ENCODE results near the gene CEP83.

The CEP83 gene

GRCh38 chr12:94372461-94372860 is 87.2 kb downstream of the CEP83 start:
- H3K36me3 ChIP-seq (ENCODE audit: control insufficient read depth, low read depth, low read length), result no peaks in the 10 kb centered on the region
- H3K4me3 ChIP-seq (ENCODE audit: low read length), result no peak overlapping the region
- no peaks in the 10 kb centered on the region for H3K4me1 ChIP-seq (ENCODE audit: control insufficient read depth, low read depth, low read length)
- no peak overlapping the region for H3K27ac ChIP-seq (ENCODE audit: low read length)
- no peak overlapping the region for H3K9ac ChIP-seq (ENCODE audit: low read length)
- no peaks in the 10 kb centered on the region for H3K9me3 ChIP-seq (ENCODE audit: control insufficient read depth, low read depth, low read length)
- H3K27me3 ChIP-seq (ENCODE audit: control insufficient read depth, insufficient read depth, low read length), result no peaks in the 10 kb centered on the region

GRCh38 chr12:94362653-94363052 is 97.0 kb downstream of the CEP83 start:
- H3K9me3 ChIP-seq (ENCODE audit: control insufficient read depth, low read depth, low read length), result peaks cover 14% of the 10 kb centered on the region
- H3K27me3 ChIP-seq (ENCODE audit: control insufficient read depth, insufficient read depth, low read length), result no peaks in the 10 kb centered on the region
- peaks cover 4% of the 10 kb centered on the region for H3K36me3 ChIP-seq (ENCODE audit: control insufficient read depth, low read depth, low read length)
- H3K9ac ChIP-seq (ENCODE audit: low read length), result no peak overlapping the region
- H3K4me1 ChIP-seq (ENCODE audit: control insufficient read depth, low read depth, low read length), result no peaks in the 10 kb centered on the region
- H3K4me3 ChIP-seq (ENCODE audit: low read length), result no peak overlapping the region
- H3K27ac ChIP-seq (ENCODE audit: low read length), result no peak overlapping the region

- Histone ChIP-seq H3K27ac (ENCODE audit: low read length) (no peak overlapping the region), H3K36me3 (ENCODE audit: control insufficient read depth, low read depth, low read length) (no peaks in the 10 kb centered on the region), H3K4me1 (ENCODE audit: control insufficient read depth, low read depth, low read length) (no peaks in the 10 kb centered on the region), H3K4me3 (ENCODE audit: low read length) (no peak overlapping the region), H3K9ac (ENCODE audit: low read length) (no peak overlapping the region), H3K27me3 (ENCODE audit: control insufficient read depth, insufficient read depth, low read length) (no peaks in the 10 kb centered on the region), H3K9me3 (ENCODE audit: control insufficient read depth, low read depth, low read length) (peaks cover 14% of the 10 kb centered on the region)
These were observed 99.9 kb downstream of the CEP83 start for GRCh38 chr12:94359761-94360160.

- peaks cover 6% of the 10 kb centered on the region for H3K9me3 ChIP-seq (ENCODE audit: control insufficient read depth, low read depth, low read length)
- no peaks in the 10 kb centered on the region for H3K36me3 ChIP-seq (ENCODE audit: control insufficient read depth, low read depth, low read length)
- H3K27ac ChIP-seq (ENCODE audit: low read length), result no peak overlapping the region
- H3K4me3 ChIP-seq (ENCODE audit: low read length), result no peak overlapping the region
- no peaks in the 10 kb centered on the region for H3K4me1 ChIP-seq (ENCODE audit: control insufficient read depth, low read depth, low read length)
- H3K9ac ChIP-seq (ENCODE audit: low read length), result no peak overlapping the region
- H3K27me3 ChIP-seq (ENCODE audit: control insufficient read depth, insufficient read depth, low read length), result no peaks in the 10 kb centered on the region
These were observed 106.5 kb downstream of the CEP83 start for GRCh38 chr12:94353130-94353529.

GRCh38 chr12:94340573-94340972 is 119.1 kb downstream of the CEP83 start:
- Histone ChIP-seq H3K9me3 (ENCODE audit: control insufficient read depth, low read depth, low read length) (no peaks in the 10 kb centered on the region), H3K9ac (ENCODE audit: low read length) (no peak overlapping the region), H3K4me3 (ENCODE audit: low read length) (no peak overlapping the region), H3K4me1 (ENCODE audit: control insufficient read depth, low read depth, low read length) (no peaks in the 10 kb centered on the region), H3K27ac (ENCODE audit: low read length) (no peak overlapping the region), H3K36me3 (ENCODE audit: control insufficient read depth, low read depth, low read length) (no peaks in the 10 kb centered on the region), H3K27me3 (ENCODE audit: control insufficient read depth, insufficient read depth, low read length) (no peaks in the 10 kb centered on the region)

- Histone ChIP-seq H3K27ac (ENCODE audit: low read length) (no peak overlapping the region), H3K9ac (ENCODE audit: low read length) (no peak overlapping the region), H3K4me3 (ENCODE audit: low read length) (no peak overlapping the region), H3K27me3 (ENCODE audit: control insufficient read depth, insufficient read depth, low read length) (no peaks in the 10 kb centered on the region), H3K4me1 (ENCODE audit: control insufficient read depth, low read depth, low read length) (peaks cover 10% of the 10 kb centered on the region), H3K9me3 (ENCODE audit: control insufficient read depth, low read depth, low read length) (no peaks in the 10 kb centered on the region), H3K36me3 (ENCODE audit: control insufficient read depth, low read depth, low read length) (no peaks in the 10 kb centered on the region)
These were observed 121.5 kb downstream of the CEP83 start for GRCh38 chr12:94338006-94338794.

GRCh38 chr12:94336211-94336925 is 123.3 kb downstream of the CEP83 start:
- Histone ChIP-seq H3K36me3 (ENCODE audit: control insufficient read depth, low read depth, low read length) (no peaks in the 10 kb centered on the region), H3K9ac (ENCODE audit: low read length) (no peak overlapping the region), H3K27me3 (ENCODE audit: control insufficient read depth, insufficient read depth, low read length) (no peaks in the 10 kb centered on the region), H3K4me1 (ENCODE audit: control insufficient read depth, low read depth, low read length) (peaks cover 10% of the 10 kb centered on the region), H3K27ac (ENCODE audit: low read length) (no peak overlapping the region), H3K9me3 (ENCODE audit: control insufficient read depth, low read depth, low read length) (no peaks in the 10 kb centered on the region), H3K4me3 (ENCODE audit: low read length) (no peak overlapping the region)

- H3K4me3 ChIP-seq (ENCODE audit: low read length), result no peak overlapping the region
- peaks cover 10% of the 10 kb centered on the region for H3K4me1 ChIP-seq (ENCODE audit: control insufficient read depth, low read depth, low read length)
- H3K9me3 ChIP-seq (ENCODE audit: control insufficient read depth, low read depth, low read length), result no peaks in the 10 kb centered on the region
- no peak overlapping the region for H3K27ac ChIP-seq (ENCODE audit: low read length)
- H3K27me3 ChIP-seq (ENCODE audit: control insufficient read depth, insufficient read depth, low read length), result no peaks in the 10 kb centered on the region
- no peak overlapping the region for H3K9ac ChIP-seq (ENCODE audit: low read length)
- H3K36me3 ChIP-seq (ENCODE audit: control insufficient read depth, low read depth, low read length), result no peaks in the 10 kb centered on the region
These were observed 126.3 kb downstream of the CEP83 start for GRCh38 chr12:94333396-94333795.

- Histone ChIP-seq H3K4me3 (ENCODE audit: low read length) (no peak overlapping the region), H3K9ac (ENCODE audit: low read length) (no peak overlapping the region), H3K27ac (ENCODE audit: low read length) (no peak overlapping the region), H3K27me3 (ENCODE audit: control insufficient read depth, insufficient read depth, low read length) (no peaks in the 10 kb centered on the region), H3K36me3 (ENCODE audit: control insufficient read depth, low read depth, low read length) (peaks cover 3% of the 10 kb centered on the region), H3K4me1 (ENCODE audit: control insufficient read depth, low read depth, low read length) (peaks cover 10% of the 10 kb centered on the region), H3K9me3 (ENCODE audit: control insufficient read depth, low read depth, low read length) (no peaks in the 10 kb centered on the region)
These were observed 130.3 kb downstream of the CEP83 start for GRCh38 chr12:94329366-94329765.

GRCh38 chr12:94327809-94328208 is 131.9 kb downstream of the CEP83 start:
- H3K9ac ChIP-seq (ENCODE audit: low read length), result no peak overlapping the region
- H3K9me3 ChIP-seq (ENCODE audit: control insufficient read depth, low read depth, low read length), result no peaks in the 10 kb centered on the region
- no peaks in the 10 kb centered on the region for H3K27me3 ChIP-seq (ENCODE audit: control insufficient read depth, insufficient read depth, low read length)
- H3K4me1 ChIP-seq (ENCODE audit: control insufficient read depth, low read depth, low read length), result no peaks in the 10 kb centered on the region
- H3K27ac ChIP-seq (ENCODE audit: low read length), result no peak overlapping the region
- H3K36me3 ChIP-seq (ENCODE audit: control insufficient read depth, low read depth, low read length), result peaks cover 9% of the 10 kb centered on the region
- no peak overlapping the region for H3K4me3 ChIP-seq (ENCODE audit: low read length)

- Histone ChIP-seq H3K9me3 (ENCODE audit: control insufficient read depth, low read depth, low read length) (no peaks in the 10 kb centered on the region), H3K4me3 (ENCODE audit: low read length) (no peak overlapping the region), H3K4me1 (ENCODE audit: control insufficient read depth, low read depth, low read length) (no peaks in the 10 kb centered on the region), H3K27me3 (ENCODE audit: control insufficient read depth, insufficient read depth, low read length) (no peaks in the 10 kb centered on the region), H3K36me3 (ENCODE audit: control insufficient read depth, low read depth, low read length) (peaks cover 10% of the 10 kb centered on the region), H3K9ac (ENCODE audit: low read length) (no peak overlapping the region), H3K27ac (ENCODE audit: low read length) (no peak overlapping the region)
These were observed 132.9 kb downstream of the CEP83 start for GRCh38 chr12:94326727-94327126.

- Histone ChIP-seq H3K9me3 (ENCODE audit: control insufficient read depth, low read depth, low read length) (peaks cover 2% of the 10 kb centered on the region), H3K36me3 (ENCODE audit: control insufficient read depth, low read depth, low read length) (peaks cover 15% of the 10 kb centered on the region)
These were observed 133.4 kb downstream of the CEP83 start for GRCh38 chr12:94326234-94326633.

More at GRCh38 chr12:94326234-94326633, 133.4 kb downstream of the CEP83 start:
- H3K4me1 ChIP-seq (ENCODE audit: control insufficient read depth, low read depth, low read length), result no peaks in the 10 kb centered on the region
- H3K27ac ChIP-seq (ENCODE audit: low read length), result no peak overlapping the region
- H3K27me3 ChIP-seq (ENCODE audit: control insufficient read depth, insufficient read depth, low read length), result no peaks in the 10 kb centered on the region
- no peak overlapping the region for H3K4me3 ChIP-seq (ENCODE audit: low read length)
- H3K9ac ChIP-seq (ENCODE audit: low read length), result no peak overlapping the region
